ENCODE results near the gene RASSF3.

DNA sequence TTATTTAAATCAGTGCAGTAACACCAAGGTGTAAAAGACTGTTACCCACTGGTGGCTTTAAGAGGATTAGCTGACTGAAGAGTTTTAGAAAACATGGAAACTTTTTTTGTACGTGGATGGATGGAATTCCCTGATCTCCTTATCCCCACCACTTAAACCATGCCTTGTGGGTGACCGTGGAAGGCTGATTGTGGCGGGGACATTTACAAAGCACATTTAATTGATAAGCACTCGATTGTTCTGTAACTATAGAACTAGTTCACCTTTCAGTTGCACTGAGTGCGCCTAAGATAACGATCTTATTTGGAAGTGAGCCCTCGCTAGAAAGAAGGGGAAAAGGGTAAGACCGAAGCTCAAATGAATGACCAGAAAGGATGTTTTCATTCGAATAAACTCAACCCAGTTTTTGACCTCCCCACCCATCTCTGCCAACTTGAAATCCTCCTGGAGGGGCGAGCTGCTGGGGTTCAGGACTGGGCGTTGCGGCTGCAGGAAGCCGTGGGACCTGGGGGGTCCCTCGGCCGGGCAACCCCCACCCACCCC is 688 bp upstream of the RASSF3 start:
- TF ChIP-seq, protein P1, sequence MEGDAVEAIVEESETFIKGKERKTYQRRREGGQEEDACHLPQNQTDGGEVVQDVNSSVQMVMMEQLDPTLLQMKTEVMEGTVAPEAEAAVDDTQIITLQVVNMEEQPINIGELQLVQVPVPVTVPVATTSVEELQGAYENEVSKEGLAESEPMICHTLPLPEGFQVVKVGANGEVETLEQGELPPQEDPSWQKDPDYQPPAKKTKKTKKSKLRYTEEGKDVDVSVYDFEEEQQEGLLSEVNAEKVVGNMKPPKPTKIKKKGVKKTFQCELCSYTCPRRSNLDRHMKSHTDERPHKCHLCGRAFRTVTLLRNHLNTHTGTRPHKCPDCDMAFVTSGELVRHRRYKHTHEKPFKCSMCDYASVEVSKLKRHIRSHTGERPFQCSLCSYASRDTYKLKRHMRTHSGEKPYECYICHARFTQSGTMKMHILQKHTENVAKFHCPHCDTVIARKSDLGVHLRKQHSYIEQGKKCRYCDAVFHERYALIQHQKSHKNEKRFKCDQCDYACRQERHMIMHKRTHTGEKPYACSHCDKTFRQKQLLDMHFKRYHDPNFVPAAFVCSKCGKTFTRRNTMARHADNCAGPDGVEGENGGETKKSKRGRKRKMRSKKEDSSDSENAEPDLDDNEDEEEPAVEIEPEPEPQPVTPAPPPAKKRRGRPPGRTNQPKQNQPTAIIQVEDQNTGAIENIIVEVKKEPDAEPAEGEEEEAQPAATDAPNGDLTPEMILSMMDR (IDR thresholded peaks at IDR 0.05; ENCODE audit: borderline replicate concordance, extremely low read depth, low read length, poor library complexity, severe bottlenecking), result no peak
- no peak for TF ChIP-seq EZH2 (IDR thresholded peaks at IDR 0.05; ENCODE audit: borderline replicate concordance, low read depth, low read length, severe bottlenecking)

All from DND-41 (cell line).